Cardiac septum (tissue), 1 donor: ENCODE measurements around the gene CAMK2G. TPM values are rescaled to one million over a fixed set of nuclear protein-coding genes. Genes with fewer than 3 reads are reported as not detected.

Experiments used
- DNase-seq: peaks from one replicate; pipeline ENCODE4 v3.0.0-alpha.2; 2020; ENCODE audit warnings: low spot score
- intact Hi-C: fragments of 100-400 bp; cut with DNase I; formaldehyde crosslinking; loops from one replicate; pipeline ENCODE4 v1.14.0; 2022
- total RNA-seq: library from RNA; stranded (reverse); fragmentation: NEBNext Ultra II Directional; extraction: Animal tissue kit (Norgen Biotek cat#: 25700); gene quantifications from one replicate; pipeline ENCODE4 v1.2.1, GENCODE V29; 2021
- donor health status: DM: no; HTN: no; CAD: no.

Gene CAMK2G
- total RNA-seq, 1 donor from 2014 or later: 12.7 TPM

GRCh38 chr10:73819513-73820093 is 54.8 kb downstream of the CAMK2G start:
- intact Hi-C loops: no loop called here

DNA sequence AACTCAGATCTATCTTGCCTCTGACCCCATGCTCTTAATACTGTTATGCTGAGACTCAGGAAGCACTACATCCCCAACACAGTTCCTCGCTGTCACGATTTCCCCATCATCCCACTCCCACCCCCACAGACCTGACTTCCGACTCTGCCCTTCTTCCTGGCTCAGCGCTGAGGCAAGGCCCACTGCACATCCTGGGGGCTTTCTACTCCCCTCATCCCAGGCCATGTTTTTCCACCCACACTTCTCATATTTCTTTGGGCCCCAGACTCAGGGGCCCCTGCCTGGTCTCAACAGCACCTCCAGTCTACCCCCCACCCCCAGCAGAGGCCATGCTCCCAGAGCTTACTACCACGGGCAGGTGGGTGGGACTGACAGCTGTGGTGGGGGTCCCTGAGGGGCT is 55.3 kb downstream of the CAMK2G start:
- DNase-seq: no peak
- intact Hi-C loops: no loop called here

More at GRCh38 chr10:73819513-73820093, 54.8 kb downstream of the CAMK2G start:
- DNase-seq: no peak

- intact Hi-C loops: no loop called here
These were observed 56.0 kb downstream of the CAMK2G start for GRCh38 chr10:73818402-73818801.

GRCh38 chr10:73817826-73818225 is 56.5 kb downstream of the CAMK2G start:
- intact Hi-C loops: no loop called here
- DNase-seq: no peak

More at GRCh38 chr10:73818402-73818801, 56.0 kb downstream of the CAMK2G start:
- no peak for DNase-seq

DNA sequence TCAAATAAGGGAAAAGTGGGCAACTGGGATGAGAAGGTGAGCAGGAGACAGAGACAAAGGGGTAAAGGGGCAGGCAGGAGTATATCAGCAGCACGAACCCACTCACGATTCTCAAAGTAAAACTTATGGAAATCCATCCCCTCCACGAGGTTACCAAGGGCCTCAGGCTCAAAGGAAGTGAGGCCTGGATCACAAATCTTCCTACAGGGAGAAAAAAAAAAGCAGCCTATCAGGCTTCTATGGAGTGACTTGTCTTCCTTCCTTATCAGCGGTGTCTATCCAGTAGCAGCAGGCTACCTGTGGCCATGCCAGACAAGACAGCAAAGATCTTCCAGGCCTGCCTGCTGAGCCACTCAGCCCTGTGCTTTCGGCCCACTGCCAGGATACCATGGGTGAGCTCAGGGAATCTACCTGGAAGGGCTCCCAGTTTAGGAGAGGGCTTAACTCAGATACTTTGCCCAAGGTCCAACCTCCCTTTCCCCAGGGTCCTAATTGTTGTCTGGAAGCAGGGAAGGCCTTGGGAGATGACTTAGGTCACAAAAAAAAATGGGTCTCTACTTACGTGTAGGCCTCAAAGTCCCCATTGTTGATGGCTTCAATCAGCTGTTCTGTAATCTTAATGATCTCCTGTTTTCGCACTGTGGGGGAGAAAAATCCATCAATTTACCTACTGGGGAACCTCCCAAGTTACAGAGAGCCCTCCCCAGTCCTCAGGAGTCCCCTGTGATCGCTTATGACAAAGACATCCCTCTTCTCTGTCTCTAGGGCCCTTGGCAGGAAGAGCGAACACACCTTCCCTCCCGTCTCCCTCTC is 57.2 kb downstream of the CAMK2G start:
- no peak for DNase-seq

GRCh38 chr10:73815719-73816030 is 58.7 kb downstream of the CAMK2G start:
- intact Hi-C loops: no loop called here
- DNase-seq: no peak

More for the DNA sequence above, 57.2 kb downstream of the CAMK2G start:
- intact Hi-C loops: no loop called here

DNA sequence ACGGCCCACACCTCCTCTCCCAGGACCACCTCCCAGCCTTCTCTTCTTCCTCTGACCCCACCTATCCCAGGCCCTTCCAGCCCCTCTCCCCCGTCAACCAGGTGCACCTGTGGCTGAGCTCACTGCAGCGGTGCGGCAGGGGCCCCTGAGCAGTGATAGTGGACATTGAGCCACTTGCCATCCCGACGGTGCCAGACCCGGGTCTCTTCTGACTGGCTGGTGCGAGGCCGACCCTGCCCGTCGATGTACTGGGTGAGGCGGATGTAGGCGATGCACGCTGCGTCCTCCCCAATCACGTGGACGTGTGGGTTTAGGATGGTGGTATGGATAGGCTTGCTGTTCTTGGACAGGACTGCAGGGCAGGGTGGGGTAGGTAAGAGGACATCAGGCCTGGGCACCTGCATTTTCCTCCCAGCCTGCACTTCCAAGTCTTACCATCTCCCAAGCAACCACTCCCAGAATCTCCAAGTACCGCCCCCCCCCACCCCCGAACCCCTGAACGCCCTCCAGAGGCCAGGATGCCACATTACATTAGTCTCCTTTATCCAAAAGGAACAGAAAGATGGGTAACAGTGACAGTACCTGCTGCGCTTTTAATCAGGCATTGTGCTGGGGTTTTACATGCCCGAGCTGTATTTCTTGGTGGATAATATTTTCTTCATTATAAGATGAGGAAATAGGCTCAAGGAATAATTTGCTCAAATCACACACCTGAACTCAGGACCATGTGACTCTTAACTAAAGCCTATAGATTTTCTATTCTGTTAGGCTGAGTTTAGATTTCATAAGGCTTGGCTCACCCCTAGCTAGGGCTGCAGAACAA is 59.2 kb downstream of the CAMK2G start:
- no peak for DNase-seq
- intact Hi-C loops: loop anchor here (5.0 kb wide), 1 partner anchor 57 kb away; the partner anchor contains the start of gene CAMK2G

GRCh38 chr10:73814276-73814895 is 60.0 kb downstream of the CAMK2G start:
- no peak for DNase-seq
- intact Hi-C loops: loop anchor here (5.0 kb wide), 1 partner anchor 58 kb away; the partner anchor contains the start of gene CAMK2G

DNA sequence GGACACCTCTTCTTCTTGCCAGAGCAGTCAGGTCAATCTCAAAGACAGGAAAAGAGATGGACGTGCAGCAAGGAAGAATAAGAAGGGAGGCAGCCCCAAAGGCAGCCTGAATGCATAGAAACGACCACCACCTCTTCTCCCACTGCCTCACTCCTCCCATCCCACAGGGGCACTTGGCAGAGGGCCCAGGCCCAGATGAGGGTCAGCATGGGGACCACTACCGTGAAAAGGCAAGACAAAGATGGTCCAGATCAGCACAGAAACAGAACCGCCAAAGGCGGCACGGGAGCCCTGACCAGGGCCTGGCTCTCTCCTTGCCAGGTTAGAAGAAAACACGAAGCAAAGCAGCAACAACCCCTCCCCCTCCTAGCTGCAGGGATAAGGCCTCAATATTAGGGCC is 61.0 kb downstream of the CAMK2G start:
- intact Hi-C loops: loop anchor here (5.0 kb wide), 1 partner anchor 59 kb away; the partner anchor contains the start of gene CAMK2G
- DNase-seq: no peak

- intact Hi-C loops: loop anchor here (5.0 kb wide), 1 partner anchor 60 kb away; the partner anchor contains the start of gene CAMK2G
These were observed 61.7 kb downstream of the CAMK2G start for GRCh38 chr10:73812657-73813056.

GRCh38 chr10:73810735-73811465 is 63.5 kb downstream of the CAMK2G start:
- no peak for DNase-seq
- intact Hi-C loops: loop anchor here (1.0 to 5.0 kb wide), 2 partner anchors 26 to 61 kb away; partner anchors contain the start of genes CAMK2G and ZSWIM8

More at GRCh38 chr10:73812657-73813056, 61.7 kb downstream of the CAMK2G start:
- no peak for DNase-seq

GRCh38 chr10:73810358-73810734 is 64.0 kb downstream of the CAMK2G start:
- intact Hi-C loops: loop anchor here (5.0 kb wide), 1 partner anchor 62 kb away; the partner anchor contains the start of gene CAMK2G
- DNase-seq: no peak

GRCh38 chr10:73809061-73809818 is 65.1 kb downstream of the CAMK2G start:
- no peak for DNase-seq
- intact Hi-C loops: no loop called here

- no peak for DNase-seq
These were observed 66.1 kb downstream of the CAMK2G start for GRCh38 chr10:73808021-73808815.

GRCh38 chr10:73807471-73807870 is 66.9 kb downstream of the CAMK2G start:
- intact Hi-C loops: no loop called here
- DNase-seq: no peak

More at GRCh38 chr10:73808021-73808815, 66.1 kb downstream of the CAMK2G start:
- intact Hi-C loops: no loop called here

DNA sequence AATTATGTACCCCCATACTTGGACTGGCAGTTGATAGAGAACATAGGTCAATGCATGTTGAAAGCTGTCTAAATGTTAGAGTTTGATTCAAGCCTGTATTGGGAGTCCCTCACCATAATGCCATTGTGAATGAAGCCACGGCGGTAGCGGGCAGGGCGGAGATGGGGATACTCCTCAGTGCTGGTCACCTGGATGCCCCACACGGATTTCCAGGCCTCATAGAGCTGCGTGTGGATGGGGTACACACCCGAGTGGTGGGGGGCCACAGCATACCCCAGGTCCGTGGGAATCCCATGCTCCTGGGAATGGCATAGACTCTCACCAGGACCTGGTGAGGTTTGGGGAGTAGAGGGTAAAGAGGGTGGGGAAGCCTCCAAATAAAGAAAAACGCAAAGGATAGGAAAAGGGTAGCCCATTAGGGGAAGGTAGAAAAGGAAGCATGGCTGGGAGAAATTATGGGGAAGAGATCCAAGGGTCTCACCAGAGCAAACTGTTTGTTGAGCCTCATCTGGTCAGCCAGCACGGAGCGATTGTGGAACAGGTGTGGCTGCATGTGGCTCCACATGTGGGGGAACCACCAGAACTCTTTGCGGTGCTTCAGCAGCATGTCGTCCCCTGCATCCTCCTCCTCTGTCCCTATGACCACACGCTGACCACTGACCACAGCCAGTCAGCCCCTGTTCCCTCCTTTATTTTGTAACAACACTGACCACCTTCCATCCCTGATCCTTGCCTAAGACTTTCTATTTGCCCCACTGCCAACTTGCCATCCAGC is 68.0 kb downstream of the CAMK2G start:
- intact Hi-C loops: no loop called here

More for the DNA sequence above, 68.0 kb downstream of the CAMK2G start:
- DNase-seq: no peak
